ENCODE data around the gene RNU7-1. TPM values are rescaled to one million over a fixed set of nuclear protein-coding genes. Genes with fewer than 3 reads are reported as not detected.

Gene RNU7-1
- total and polyA plus RNA-seq, 2 of the 4 experiments (the other 2 are of a cell fraction): not detected

DNA sequence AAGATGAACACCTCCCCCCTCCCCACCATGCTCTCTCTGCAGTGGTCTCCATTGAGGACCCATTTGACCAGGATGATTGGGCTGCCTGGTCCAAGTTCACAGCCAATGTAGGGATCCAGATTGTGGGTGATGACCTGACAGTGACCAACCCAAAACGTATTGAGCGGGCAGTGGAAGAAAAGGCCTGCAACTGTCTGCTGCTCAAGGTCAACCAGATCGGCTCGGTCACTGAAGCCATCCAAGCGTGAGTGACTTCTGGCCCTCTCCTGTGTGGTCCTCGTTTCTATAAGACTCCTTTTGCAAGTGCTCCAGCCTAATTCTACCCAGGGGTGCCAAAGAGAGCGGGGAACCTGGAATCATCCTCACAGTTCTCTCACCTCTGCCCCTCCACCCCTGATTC is 22.1 kb upstream of the RNU7-1 start:
- DNase-seq: no peak
- TF ChIP-seq MXI1 (IDR thresholded peaks at IDR 0.05; ENCODE audit: borderline replicate concordance, low read depth, low read length): no peak
- no peak for TF ChIP-seq BHLHE40 (IDR thresholded peaks at IDR 0.05; ENCODE audit: low read depth, low read length)
- no peak for TF ChIP-seq RCOR1 (IDR thresholded peaks at IDR 0.05; ENCODE audit: insufficient replicate concordance, low read length)
- TF ChIP-seq NFE2L2 (IDR thresholded peaks at IDR 0.05; ENCODE audit: low read depth, low read length): no peak
- TF ChIP-seq, protein P1, sequence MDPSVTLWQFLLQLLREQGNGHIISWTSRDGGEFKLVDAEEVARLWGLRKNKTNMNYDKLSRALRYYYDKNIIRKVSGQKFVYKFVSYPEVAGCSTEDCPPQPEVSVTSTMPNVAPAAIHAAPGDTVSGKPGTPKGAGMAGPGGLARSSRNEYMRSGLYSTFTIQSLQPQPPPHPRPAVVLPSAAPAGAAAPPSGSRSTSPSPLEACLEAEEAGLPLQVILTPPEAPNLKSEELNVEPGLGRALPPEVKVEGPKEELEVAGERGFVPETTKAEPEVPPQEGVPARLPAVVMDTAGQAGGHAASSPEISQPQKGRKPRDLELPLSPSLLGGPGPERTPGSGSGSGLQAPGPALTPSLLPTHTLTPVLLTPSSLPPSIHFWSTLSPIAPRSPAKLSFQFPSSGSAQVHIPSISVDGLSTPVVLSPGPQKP (IDR thresholded peaks at IDR 0.05; ENCODE audit: borderline replicate concordance, low read depth, low read length): no peak
- no peak for TF ChIP-seq CEBPB (IDR thresholded peaks at IDR 0.05; ENCODE audit: low read depth, low read length)
- no peaks in the 10 kb centered on the region for H3K9me3 ChIP-seq (ENCODE audit: control insufficient read depth, insufficient read depth, low read length)
- H3K9ac ChIP-seq (ENCODE audit: low read depth, low read length): no peak overlapping the region
- H4K5ac ChIP-seq (ENCODE audit: low read depth, low read length): no peak overlapping the region
- H2AK9ac ChIP-seq (replicated peaks; ENCODE audit: low read depth, low read length, poor library complexity): peak overlapping the region; percentile 66
- dilution Hi-C loops (cut with HindIII; ENCODE audit: low sequenced_read_pairs, unreplicated experiment): no loop called here
- H3K36me3 ChIP-seq (ENCODE audit: control insufficient read depth, insufficient read depth, low read length): peaks cover 48% of the 10 kb centered on the region
- no peak overlapping the region for H3K23ac ChIP-seq (ENCODE audit: low read depth, low read length)
- H3K9me1 ChIP-seq (ENCODE audit: insufficient read depth, low read length): peaks cover 9% of the 10 kb centered on the region; the same call in 1 of the 2 replicates
- WGBS, 2 experiments (ENCODE audit: extremely low coverage in 2 of 2, insufficient read length in 1 of 2): 63% methylated on average over 2 of the region's 7 CpGs; no CpG with 5 or more reads in 1 of the 2 experiments
- no peak overlapping the region for H3K18ac ChIP-seq (ENCODE audit: low read depth, low read length)
- no peaks in the 10 kb centered on the region; the same call in 1 of the 2 replicates for H4K20me1 ChIP-seq (ENCODE audit: insufficient read depth, low read length)
- BruUV-seq (replicated peaks): no TSS peak
- CTCF ChIA-PET: interaction anchor here (1.1 kb wide), 1 partner anchor 9 kb away, joined by 3 read pairs; no protein-coding TSS in a partner anchor
- peaks cover 25% of the 10 kb centered on the region for H3K4me1 ChIP-seq (ENCODE audit: control insufficient read depth, insufficient read depth, low read length)
- H3K27ac ChIP-seq (ENCODE audit: insufficient read depth, low read length): no peak overlapping the region
- H3K27me3 ChIP-seq (ENCODE audit: control insufficient read depth, insufficient read depth, low read length): no peaks in the 10 kb centered on the region
- no peak overlapping the region for H3K4ac ChIP-seq (ENCODE audit: low read depth, low read length)
- H2BK120ac ChIP-seq (ENCODE audit: low read depth, low read length): no peak overlapping the region
- POLR2A ChIA-PET (ENCODE audit: unreplicated experiment): no interaction called here
- no peak overlapping the region for H2AFZ ChIP-seq (replicated peaks; ENCODE audit: low read length, poor library complexity)
- in situ Hi-C loops (cut with MboI; ENCODE audit: low sequenced_read_pairs): no loop called here
- no peak overlapping the region for H3K4me3 ChIP-seq (ENCODE audit: insufficient read depth, low read depth, low read length)
- no peak overlapping the region for H3K14ac ChIP-seq (replicated peaks; ENCODE audit: low read depth, low read length)
- H3K4me2 ChIP-seq (ENCODE audit: low read depth, low read length): no peak overlapping the region
- no peak overlapping the region for H2AK5ac ChIP-seq (ENCODE audit: low read depth, low read length)
- H3K79me1 ChIP-seq (ENCODE audit: low read depth in 1 of 2, low read length in 2 of 2): peaks cover 22 to 34% of the 10 kb centered on the region in 2 experiments
- no peak overlapping the region for H3K56ac ChIP-seq (ENCODE audit: extremely low read depth, insufficient read depth, low read length)
- H4K91ac ChIP-seq (ENCODE audit: insufficient read depth, low read depth, low read length): no peak overlapping the region
- no peak overlapping the region for H2BK20ac ChIP-seq (ENCODE audit: low read depth, low read length)
- no peak for ATAC-seq (ENCODE audit: low read depth)
- intact Hi-C loops (cut with micrococcal nuclease): no loop called here
- H2BK5ac ChIP-seq (ENCODE audit: low read depth, low read length, poor library complexity, severe bottlenecking): no peak overlapping the region
- H2BK15ac ChIP-seq (ENCODE audit: low read depth, low read length): no peak overlapping the region
- no peak overlapping the region for H4K8ac ChIP-seq (ENCODE audit: low read depth in 2 of 2, low read length in 2 of 2)

Data from IMR-90 (cell line).